Measurements from ENCODE around the gene TMEM108.

Gene TMEM108

GRCh38 chr3:133282236-133282635, 244.0 kb downstream of the TMEM108 start:
- DNase-seq (ENCODE audit: low read depth, low spot score), result peak; percentile 48
- no peak for TF ChIP-seq CTCF (IDR thresholded peaks at IDR 0.05; ENCODE audit: low read depth, low read length)
- no peak overlapping the region for H3K4me3 ChIP-seq (ENCODE audit: low read depth, low read length)
- in situ Hi-C loops (cut with HindIII; ENCODE audit: low sequenced_read_pairs), result no loop called here

GRCh38 chr3:133283958-133284807, 246.0 kb downstream of the TMEM108 start:
- H3K4me3 ChIP-seq (ENCODE audit: low read depth, low read length), result no peak overlapping the region
- peak; percentile 11 for TF ChIP-seq CTCF (IDR thresholded peaks at IDR 0.05; ENCODE audit: low read depth, low read length)
- no peak for DNase-seq (ENCODE audit: low read depth, low spot score)
- in situ Hi-C loops (cut with HindIII; ENCODE audit: low sequenced_read_pairs), result no loop called here

- H3K4me3 ChIP-seq (ENCODE audit: low read depth, low read length), result no peak overlapping the region
- in situ Hi-C loops (cut with HindIII; ENCODE audit: low sequenced_read_pairs), result no loop called here
- no peak for TF ChIP-seq CTCF (IDR thresholded peaks at IDR 0.05; ENCODE audit: low read depth, low read length)
- DNase-seq (ENCODE audit: low read depth, low spot score), result no peak
Measured at GRCh38 chr3:133289322-133289721, 251.1 kb downstream of the TMEM108 start.

- peak; percentile 17 for DNase-seq (ENCODE audit: low read depth, low spot score)
- H3K4me3 ChIP-seq (ENCODE audit: low read depth, low read length), result no peak overlapping the region
- in situ Hi-C loops (cut with HindIII; ENCODE audit: low sequenced_read_pairs), result no loop called here
- no peak for TF ChIP-seq CTCF (IDR thresholded peaks at IDR 0.05; ENCODE audit: low read depth, low read length)
Measured at GRCh38 chr3:133292296-133292695, 254.1 kb downstream of the TMEM108 start.

GRCh38 chr3:133293397-133294110, 255.4 kb downstream of the TMEM108 start:
- in situ Hi-C loops (cut with HindIII; ENCODE audit: low sequenced_read_pairs), result no loop called here
- H3K4me3 ChIP-seq (ENCODE audit: low read depth, low read length), result no peak overlapping the region
- peak; percentile 44 for DNase-seq (ENCODE audit: low read depth, low spot score)
- no peak for TF ChIP-seq CTCF (IDR thresholded peaks at IDR 0.05; ENCODE audit: low read depth, low read length)

- in situ Hi-C loops (cut with HindIII; ENCODE audit: low sequenced_read_pairs), result no loop called here
- DNase-seq (ENCODE audit: low read depth, low spot score), result peak; percentile 40
- TF ChIP-seq CTCF (IDR thresholded peaks at IDR 0.05; ENCODE audit: low read depth, low read length), result no peak
Measured at GRCh38 chr3:133294253-133294652, 256.1 kb downstream of the TMEM108 start.

More at GRCh38 chr3:133294253-133294652, 256.1 kb downstream of the TMEM108 start:
- no peak overlapping the region for H3K4me3 ChIP-seq (ENCODE audit: low read depth, low read length)

All from astrocyte of the spinal cord (primary cell).